ENCODE results near the gene PATL1.

PATL1 gene

DNA sequence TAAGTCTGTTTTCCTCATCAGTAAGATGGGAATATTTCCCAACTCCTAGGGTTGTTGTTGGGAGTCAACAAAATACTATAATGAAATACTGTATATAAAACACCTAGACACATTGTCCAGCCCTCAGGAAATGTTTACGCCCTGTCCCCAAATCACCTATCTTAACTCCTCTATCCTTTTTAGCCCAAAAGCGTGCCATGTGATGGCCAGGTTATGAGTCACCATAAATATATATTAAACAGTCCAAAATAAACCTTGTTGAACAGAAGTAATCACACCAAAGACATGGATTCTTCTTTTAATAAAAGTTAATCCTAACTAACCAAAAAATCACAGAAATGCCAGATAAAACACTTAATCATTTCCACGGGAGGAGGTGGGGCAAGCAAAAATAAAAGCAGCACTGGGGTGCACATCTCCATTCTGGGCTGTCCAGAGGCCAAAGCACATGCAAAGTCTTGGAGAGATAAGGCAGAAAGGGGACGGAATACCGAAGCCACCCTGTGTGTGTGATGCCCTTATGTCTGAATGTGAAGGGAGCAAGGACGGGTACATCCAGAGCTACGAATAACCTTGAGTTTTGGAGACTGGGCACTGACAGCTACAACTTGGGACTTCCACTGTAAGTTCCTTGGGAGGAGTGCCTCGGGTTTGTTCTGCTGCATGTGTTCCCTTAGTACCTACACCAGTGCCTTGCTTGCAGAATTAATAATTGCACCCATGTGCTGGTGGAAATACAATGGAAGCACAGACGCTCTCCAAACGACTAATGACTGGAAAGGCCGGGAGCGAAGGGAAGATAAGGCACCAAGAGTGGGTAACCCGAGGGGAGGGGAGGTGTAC, 54.3 kb downstream of the PATL1 start:
- ChIA-PET CTCF (interaction anchor here (0.7 to 1.1 kb wide), 2 partner anchors 21 to 54 kb away, joined by 3 read pairs; partner anchors contain the start of gene PATL1), POLR2A (interaction anchor here (2.4 kb wide), 1 partner anchor 55 kb away, joined by 19 read pairs; the partner anchor contains the start of gene PATL1)
- no peak for DNase-seq (ENCODE audit: extremely low spot score)
- TF ChIP-seq, protein P1, sequence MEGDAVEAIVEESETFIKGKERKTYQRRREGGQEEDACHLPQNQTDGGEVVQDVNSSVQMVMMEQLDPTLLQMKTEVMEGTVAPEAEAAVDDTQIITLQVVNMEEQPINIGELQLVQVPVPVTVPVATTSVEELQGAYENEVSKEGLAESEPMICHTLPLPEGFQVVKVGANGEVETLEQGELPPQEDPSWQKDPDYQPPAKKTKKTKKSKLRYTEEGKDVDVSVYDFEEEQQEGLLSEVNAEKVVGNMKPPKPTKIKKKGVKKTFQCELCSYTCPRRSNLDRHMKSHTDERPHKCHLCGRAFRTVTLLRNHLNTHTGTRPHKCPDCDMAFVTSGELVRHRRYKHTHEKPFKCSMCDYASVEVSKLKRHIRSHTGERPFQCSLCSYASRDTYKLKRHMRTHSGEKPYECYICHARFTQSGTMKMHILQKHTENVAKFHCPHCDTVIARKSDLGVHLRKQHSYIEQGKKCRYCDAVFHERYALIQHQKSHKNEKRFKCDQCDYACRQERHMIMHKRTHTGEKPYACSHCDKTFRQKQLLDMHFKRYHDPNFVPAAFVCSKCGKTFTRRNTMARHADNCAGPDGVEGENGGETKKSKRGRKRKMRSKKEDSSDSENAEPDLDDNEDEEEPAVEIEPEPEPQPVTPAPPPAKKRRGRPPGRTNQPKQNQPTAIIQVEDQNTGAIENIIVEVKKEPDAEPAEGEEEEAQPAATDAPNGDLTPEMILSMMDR (IDR thresholded peaks at IDR 0.05; ENCODE audit: control extremely low read depth, extremely low read depth, low read depth, missing control alignments), result no peak

DNA sequence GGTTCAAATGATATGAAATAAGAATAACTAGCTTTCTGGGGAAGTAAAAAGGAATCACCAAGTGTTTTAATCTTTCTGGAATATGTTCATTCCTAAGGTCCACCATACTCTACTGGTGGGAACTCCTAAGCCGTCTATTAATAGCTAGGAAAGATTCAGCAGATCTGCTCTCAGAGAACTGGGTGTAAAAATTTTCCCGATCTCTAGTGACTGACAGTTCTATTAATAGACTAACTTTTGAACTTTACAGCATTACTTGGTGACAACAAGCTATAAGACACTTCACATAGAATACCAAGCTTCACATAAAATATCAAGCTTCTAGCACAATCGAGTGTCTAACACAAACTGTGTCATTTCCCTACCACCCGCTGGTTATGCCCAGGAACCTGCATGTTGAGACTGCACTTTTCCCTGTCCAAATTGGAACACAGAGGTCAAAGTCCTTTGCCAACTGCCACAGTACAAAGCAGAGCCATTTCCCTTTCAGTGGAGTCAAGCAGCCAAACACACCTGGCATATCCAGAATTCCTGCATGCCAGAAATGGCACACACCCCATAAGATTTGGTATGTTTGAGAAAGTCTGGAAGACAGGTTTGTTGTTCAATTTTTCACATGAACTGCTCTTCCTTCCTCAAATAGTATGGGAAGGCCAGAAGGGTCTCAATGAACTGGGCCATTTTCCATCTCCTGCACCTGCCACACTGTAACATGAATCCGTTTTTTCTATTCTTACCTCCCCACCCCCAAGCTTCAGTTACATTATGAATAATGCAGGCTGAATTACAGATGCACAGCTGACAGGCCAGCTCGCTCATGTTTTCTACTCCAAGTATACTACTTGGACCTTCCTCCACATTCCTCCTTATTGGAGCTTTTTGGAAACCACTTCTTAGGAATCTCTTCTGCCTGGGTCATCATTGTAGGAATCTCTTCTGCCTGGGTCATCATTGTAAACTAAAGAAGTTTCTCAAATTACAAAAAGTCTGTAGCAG, 57.0 kb downstream of the PATL1 start:
- DNase-seq (ENCODE audit: extremely low spot score), result no peak
- TF ChIP-seq, protein P1 (IDR thresholded peaks at IDR 0.05; ENCODE audit: control extremely low read depth, extremely low read depth, low read depth, missing control alignments), result no peak
- ChIA-PET CTCF (interaction anchor here (1.1 to 2.8 kb wide), 9 partner anchors 9 to 43 kb away, joined by 3 to 11 read pairs (median 5); no protein-coding TSS in a partner anchor), POLR2A (no interaction called here)

DNA sequence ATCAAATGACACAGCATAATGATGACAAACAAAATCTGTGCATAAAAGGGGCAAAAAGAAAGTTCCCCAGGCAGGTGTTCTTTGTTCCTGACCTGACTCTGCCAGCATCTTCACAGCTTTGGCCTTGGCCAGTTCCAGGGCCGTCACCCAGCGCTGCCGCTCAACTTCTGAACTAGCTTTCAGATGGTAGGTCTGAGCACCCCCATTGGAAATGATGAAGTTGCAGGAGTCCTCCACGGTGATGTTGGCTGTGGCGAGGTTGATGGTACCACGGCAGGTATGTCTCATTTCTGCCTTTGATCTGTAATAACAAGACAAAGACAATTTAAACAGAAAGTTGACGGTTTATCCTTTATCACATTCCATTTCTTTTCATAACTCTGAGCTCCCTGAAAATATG, 58.5 kb downstream of the PATL1 start:
- ChIA-PET CTCF (interaction anchor here (1.0 to 2.8 kb wide), 3 partner anchors 9 to 20 kb away, joined by 3 to 11 read pairs (median 8); no protein-coding TSS in a partner anchor), POLR2A (no interaction called here)
- TF ChIP-seq, protein P1 (IDR thresholded peaks at IDR 0.05; ENCODE audit: control extremely low read depth, extremely low read depth, low read depth, missing control alignments), result no peak
- DNase-seq (ENCODE audit: extremely low spot score), result no peak

DNA sequence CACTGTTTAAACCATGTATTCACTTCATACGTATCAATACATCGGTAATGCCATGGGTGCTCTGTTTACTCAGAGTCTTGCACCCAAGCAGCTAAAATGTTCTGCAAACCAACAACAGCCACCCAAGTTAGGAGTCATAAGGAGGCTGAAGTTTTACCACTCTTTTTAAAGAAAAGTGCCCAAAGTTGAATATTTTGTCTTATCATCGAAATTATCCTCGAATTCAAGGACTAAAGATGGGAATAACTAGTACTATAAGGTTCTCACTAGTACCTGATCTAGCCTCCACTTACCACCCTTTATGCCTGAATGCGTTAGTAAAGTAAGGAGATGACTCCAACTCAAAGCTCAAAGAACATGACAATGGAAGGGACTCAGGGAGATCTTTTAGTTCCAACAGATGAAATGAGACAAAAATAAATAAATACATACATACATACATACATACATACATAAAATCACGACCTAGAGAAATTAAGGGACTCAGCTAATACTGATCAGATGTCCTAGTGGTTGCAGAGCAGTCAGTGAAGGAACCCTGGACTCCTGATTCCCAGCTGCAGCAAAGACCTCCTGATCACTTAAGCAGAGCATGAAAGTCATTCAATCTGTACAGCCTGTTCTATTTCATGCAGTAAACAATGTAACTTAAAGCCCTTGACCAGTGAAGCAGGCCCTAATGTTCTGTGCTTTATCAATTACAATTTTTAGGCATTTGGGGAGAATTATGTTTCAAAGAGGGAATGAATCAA, 61.0 kb downstream of the PATL1 start:
- ChIA-PET CTCF (interaction anchor here (1.8 to 2.6 kb wide), 2 partner anchors 9 to 15 kb away, joined by 9 to 11 read pairs; no protein-coding TSS in a partner anchor), POLR2A (interaction anchor here (0.6 kb wide), 1 partner anchor 45 kb away, joined by 5 read pairs; no protein-coding TSS in a partner anchor)
- TF ChIP-seq, protein P1 (IDR thresholded peaks at IDR 0.05; ENCODE audit: control extremely low read depth, extremely low read depth, low read depth, missing control alignments), result no peak
- no peak for DNase-seq (ENCODE audit: extremely low spot score)

DNA sequence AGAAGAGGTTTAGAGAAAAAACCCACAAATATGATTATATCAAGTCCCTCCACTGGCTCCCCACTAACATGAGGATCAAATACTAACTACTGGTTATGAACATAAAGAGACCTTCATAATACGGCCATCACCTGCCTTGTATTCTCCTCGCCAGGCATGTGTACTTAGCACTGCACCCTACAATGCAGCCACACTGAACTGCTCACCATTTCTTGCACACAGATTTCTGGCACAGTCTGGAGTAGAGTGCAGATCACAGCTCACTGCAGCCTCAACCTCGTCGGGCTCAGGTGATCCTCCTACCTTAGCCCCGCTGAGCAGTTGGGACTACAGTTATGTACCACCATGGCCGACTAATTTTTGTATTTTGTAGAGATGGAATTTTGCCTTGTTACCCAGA, 66.4 kb downstream of the PATL1 start:
- TF ChIP-seq, protein P1 (IDR thresholded peaks at IDR 0.05; ENCODE audit: control extremely low read depth, extremely low read depth, low read depth, missing control alignments), result no peak

More for the DNA sequence above, 66.4 kb downstream of the PATL1 start:
- POLR2A ChIA-PET, result no interaction called here
- no peak for DNase-seq (ENCODE audit: extremely low spot score)
- CTCF ChIA-PET, result interaction anchor here (1.3 to 3.4 kb wide), 3 partner anchors 10 to 57 kb away, joined by 3 to 12 read pairs (median 4); no protein-coding TSS in a partner anchor
